ENCODE results near the gene AQP3. TPM values are rescaled to one million over a fixed set of nuclear protein-coding genes. Genes with fewer than 3 reads are reported as not detected.

AQP3 gene
- total RNA-seq, 2 donors from 2014 or later: 5.5 to 8.4 TPM

DNA sequence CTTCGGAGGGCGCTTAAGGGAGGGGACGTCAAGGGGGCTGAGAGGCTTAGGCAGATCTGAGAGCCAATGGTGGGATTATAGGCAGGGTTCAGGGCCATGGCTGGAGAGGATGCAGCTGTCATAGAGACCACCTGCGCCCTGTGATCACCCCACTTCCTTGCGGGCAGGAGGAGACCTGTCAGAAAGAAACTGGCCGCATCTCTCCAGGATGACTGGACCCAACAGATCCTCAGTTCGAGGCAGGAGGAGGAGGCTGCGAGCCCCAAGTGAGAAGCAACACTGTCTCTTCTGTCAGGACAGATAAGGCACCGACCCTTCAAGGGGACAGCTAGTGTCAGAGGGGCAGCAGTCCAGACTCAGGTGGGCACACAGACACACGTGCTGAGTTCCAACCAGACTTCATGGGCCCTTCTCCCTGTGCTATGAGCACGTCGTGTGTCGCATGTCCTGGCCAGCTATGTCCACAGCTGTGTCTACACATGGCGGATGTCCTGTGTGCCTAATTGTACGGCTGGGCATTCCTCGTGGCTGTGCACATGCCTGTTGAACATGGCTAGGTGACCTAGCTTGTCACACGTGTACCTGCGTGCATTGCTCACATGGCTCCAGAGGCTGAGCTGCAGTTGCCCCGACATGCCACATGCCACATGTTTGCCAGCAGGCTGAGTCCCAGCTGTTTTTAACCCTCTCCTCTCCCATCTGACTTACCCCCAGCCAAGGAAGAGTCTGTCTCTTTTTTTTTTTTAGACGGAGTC, 583 bp upstream of the AQP3 start:
- intact Hi-C loops (cut with DNase I): no loop called here

GRCh38 chr9:33446240-33446945, 1.0 kb downstream of the AQP3 start:
- intact Hi-C loops (cut with DNase I): no loop called here
- no peak for DNase-seq (ENCODE audit: low spot score)

More for the DNA sequence above, 583 bp upstream of the AQP3 start:
- no peak for DNase-seq (ENCODE audit: low spot score)

- no peak for DNase-seq (ENCODE audit: low spot score)
- intact Hi-C loops (cut with DNase I): no loop called here
These were observed 1.8 kb downstream of the AQP3 start for GRCh38 chr9:33445389-33446239.

GRCh38 chr9:33443464-33444154, 3.8 kb downstream of the AQP3 start:
- no peak for DNase-seq (ENCODE audit: low spot score)
- intact Hi-C loops (cut with DNase I): no loop called here

GRCh38 chr9:33443047-33443446, 4.3 kb downstream of the AQP3 start:
- intact Hi-C loops (cut with DNase I): no loop called here

GRCh38 chr9:33442125-33442524, 5.3 kb downstream of the AQP3 start:
- DNase-seq (ENCODE audit: low spot score): no peak
- intact Hi-C loops (cut with DNase I): no loop called here

More at GRCh38 chr9:33443047-33443446, 4.3 kb downstream of the AQP3 start:
- DNase-seq (ENCODE audit: low spot score): no peak

GRCh38 chr9:33440609-33441008, 6.8 kb downstream of the AQP3 start:
- intact Hi-C loops (cut with DNase I): no loop called here
- DNase-seq (ENCODE audit: low spot score): no peak

GRCh38 chr9:33440204-33440603, 7.2 kb downstream of the AQP3 start:
- no peak for DNase-seq (ENCODE audit: low spot score)
- intact Hi-C loops (cut with DNase I): no loop called here

DNA sequence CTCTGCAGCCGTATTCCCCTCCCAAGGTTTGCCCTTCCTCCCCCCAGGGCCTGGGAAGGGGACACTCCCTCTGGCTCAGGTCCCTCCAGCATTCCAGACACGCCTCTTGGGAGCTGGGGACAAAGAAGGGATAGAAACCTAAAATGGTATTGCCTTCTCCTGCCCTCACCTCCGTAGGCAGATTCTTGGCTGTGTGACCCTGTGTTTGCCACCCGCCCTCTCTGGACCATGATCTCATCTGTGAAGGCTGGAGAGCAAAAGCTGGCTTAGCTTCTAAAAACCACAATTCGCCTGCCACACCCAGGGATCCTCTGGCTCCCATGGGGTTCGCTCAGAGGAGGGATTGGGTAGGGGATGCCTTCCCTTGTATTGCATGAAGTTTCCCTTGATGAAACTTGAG, 7.7 kb downstream of the AQP3 start:
- DNase-seq (ENCODE audit: low spot score): no peak
- intact Hi-C loops (cut with DNase I): no loop called here

- intact Hi-C loops (cut with DNase I): no loop called here
These were observed 8.3 kb downstream of the AQP3 start for GRCh38 chr9:33438926-33439680.

DNA sequence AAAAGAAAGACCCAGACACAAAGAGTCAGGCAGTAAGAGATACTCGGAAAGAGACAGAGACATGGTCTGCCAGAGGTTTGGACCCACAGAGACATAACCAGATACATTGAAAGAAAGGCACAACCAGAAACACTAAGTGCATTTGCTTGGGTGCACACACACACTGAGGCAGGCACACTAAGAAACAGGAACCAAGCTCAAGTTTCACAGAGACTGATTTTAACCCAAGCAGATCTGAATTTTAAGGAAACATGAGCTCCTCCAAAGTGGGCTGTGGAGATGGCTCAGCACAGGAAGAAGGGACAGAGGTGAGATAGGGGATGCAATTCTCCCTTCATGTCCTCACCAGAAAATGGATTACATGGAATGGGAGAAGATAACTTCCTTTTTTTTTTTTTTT, 9.5 kb downstream of the AQP3 start:
- intact Hi-C loops (cut with DNase I): no loop called here
- no peak for DNase-seq (ENCODE audit: low spot score)

More at GRCh38 chr9:33438926-33439680, 8.3 kb downstream of the AQP3 start:
- no peak for DNase-seq (ENCODE audit: low spot score)

- no peak for DNase-seq (ENCODE audit: low spot score)
- intact Hi-C loops (cut with DNase I): no loop called here
These were observed 10.2 kb downstream of the AQP3 start for GRCh38 chr9:33437205-33437604.

GRCh38 chr9:33436445-33436844, 10.9 kb downstream of the AQP3 start:
- no peak for DNase-seq (ENCODE audit: low spot score)
- intact Hi-C loops (cut with DNase I): no loop called here

DNA sequence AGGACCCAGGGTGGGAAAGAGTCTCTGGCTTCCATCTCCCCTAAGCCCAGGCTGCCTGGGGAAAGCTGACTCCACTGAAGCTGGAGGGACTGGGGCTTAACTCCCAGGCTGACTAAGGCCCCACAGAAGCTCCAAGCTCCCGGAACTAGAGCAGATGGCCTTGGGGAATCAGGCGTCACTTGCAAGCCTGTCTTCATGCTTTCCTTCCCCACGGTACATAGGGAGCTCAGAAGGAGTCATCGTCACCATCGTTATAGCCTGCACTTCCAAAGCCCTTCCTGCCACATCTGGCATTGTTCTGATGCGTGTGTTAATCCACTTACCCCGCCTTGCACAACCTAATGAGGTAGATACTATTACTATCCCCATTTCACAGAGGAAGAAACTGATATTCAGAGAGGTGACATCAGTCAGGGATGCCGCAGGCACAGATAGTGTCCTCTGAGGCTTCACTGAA, 11.5 kb downstream of the AQP3 start:
- DNase-seq (ENCODE audit: low spot score): no peak
- intact Hi-C loops (cut with DNase I): no loop called here

- intact Hi-C loops (cut with DNase I): no loop called here
- DNase-seq (ENCODE audit: low spot score): no peak
These were observed 12.9 kb downstream of the AQP3 start for GRCh38 chr9:33434317-33435105.

DNA sequence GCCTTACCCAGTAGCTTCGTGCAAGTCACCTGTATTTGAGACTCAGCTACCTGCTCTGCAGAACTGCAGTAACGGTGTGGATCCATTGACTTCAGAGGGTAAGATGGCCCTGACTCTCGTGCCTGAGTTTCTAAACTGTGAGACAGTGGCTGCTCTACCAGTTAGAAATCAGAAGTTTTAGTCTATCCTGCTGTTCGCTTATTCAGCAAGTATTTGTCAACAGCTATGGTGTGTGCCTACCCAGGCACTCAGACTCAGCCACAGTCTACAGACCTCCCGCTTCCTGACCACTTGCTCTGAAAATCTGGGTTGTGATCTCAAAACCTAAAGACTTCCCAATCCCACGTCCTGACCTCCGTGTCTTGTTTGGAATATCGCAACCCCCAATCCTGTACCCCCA, 13.5 kb downstream of the AQP3 start:
- intact Hi-C loops (cut with DNase I): no loop called here
- no peak for DNase-seq (ENCODE audit: low spot score)

GRCh38 chr9:33431420-33431819, 16.0 kb downstream of the AQP3 start:
- DNase-seq (ENCODE audit: low spot score): no peak
- intact Hi-C loops (cut with DNase I): no loop called here

DNA sequence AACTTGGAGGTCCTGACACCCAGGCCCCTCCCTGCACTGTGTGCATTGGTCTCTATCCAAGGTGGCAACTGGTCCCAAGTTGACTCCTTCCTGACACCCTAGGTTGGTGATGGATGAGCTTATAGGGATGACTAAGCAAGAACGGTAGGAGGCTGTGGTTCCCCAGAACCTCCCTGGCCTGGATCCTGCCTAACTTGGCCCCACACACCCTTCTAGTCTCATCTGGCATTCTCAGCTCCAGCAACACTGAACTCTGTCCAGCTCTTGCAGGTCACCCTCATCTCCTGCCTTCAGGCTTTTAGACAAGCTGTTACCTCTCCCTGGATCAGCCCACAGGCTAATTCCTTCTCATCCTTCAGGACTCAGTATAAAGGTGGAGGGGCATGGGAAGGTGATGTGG, 16.5 kb downstream of the AQP3 start:
- no peak for DNase-seq (ENCODE audit: low spot score)
- intact Hi-C loops (cut with DNase I): no loop called here

Measured in posterior vena cava (tissue), 2 donors.